Measurements from ENCODE around the gene ZBTB5. TPM values are rescaled to one million over a fixed set of nuclear protein-coding genes. Genes with fewer than 3 reads are reported as not detected.

ZBTB5 gene
- total and polyA plus RNA-seq, 9 of the 15 experiments (the other 6 are each of a cell fraction or from before 2014, with no cell fraction given), result 2.3 to 43.2 (median 15.5) TPM

- TF ChIP-seq BRCA1 (IDR thresholded peaks at IDR 0.05) (no peak), BRCA1 (CRISPR knock-in tag; IDR thresholded peaks at IDR 0.05) (no peak), ZNF3 (CRISPR knock-in tag; IDR thresholded peaks at IDR 0.05) (no peak), MXD1 (CRISPR knock-in tag; IDR thresholded peaks at IDR 0.05; ENCODE audit: borderline replicate concordance, poor library complexity, severe bottlenecking) (no peak), GTF3C2 (IDR thresholded peaks at IDR 0.05; ENCODE audit: borderline replicate concordance, extremely low read depth, insufficient read length) (no peak), ARID1B (IDR thresholded peaks at IDR 0.05) (no peak), CREB5 (CRISPR knock-in tag; IDR thresholded peaks at IDR 0.05) (no peak), POLR2A (conservative IDR thresholded peaks at IDR 0.05) (peak; percentile 77), ZNF699 (CRISPR knock-in tag; IDR thresholded peaks at IDR 0.05; ENCODE audit: insufficient replicate concordance) (no peak), POLR2AphosphoS2 (IDR thresholded peaks at IDR 0.05; ENCODE audit: low read length) (no peak), CBX2 (IDR thresholded peaks at IDR 0.05; ENCODE audit: insufficient read depth, low read length, poor library complexity, severe bottlenecking) (no peak), ZNF551 (CRISPR knock-in tag; IDR thresholded peaks at IDR 0.05) (no peak), ZNF143 (CRISPR knock-in tag; IDR thresholded peaks at IDR 0.05) (no peak; the same call in 1 of the 2 replicates), MBD1 (CRISPR knock-in tag; IDR thresholded peaks at IDR 0.05) (no peak), DNMT1 (IDR thresholded peaks at IDR 0.05) (no peak), KAT8 (IDR thresholded peaks at IDR 0.05; ENCODE audit: low read depth) (no peak), SNAPC5 (CRISPR knock-in tag; IDR thresholded peaks at IDR 0.05) (no peak), MTA3 (IDR thresholded peaks at IDR 0.05; ENCODE audit: borderline replicate concordance) (0 out of 2 replicates have a peak, but pooled peaks have one; percentile 13)
These were observed 613 bp downstream of the ZBTB5 start (continued) for GRCh38 chr9:37464426-37465248.

All from K562 (cell line).